GM12892 (cell line): Measurements from ENCODE around the gene EIF5A2.

Experiments used
- POLR2A ChIP-seq: IDR thresholded peaks from 2 replicates; pipeline ENCODE4 v1.6.1; 2011; ENCODE audit warnings: low read depth, low read length, control low read depth
- POLR2AphosphoS5 ChIP-seq: IDR thresholded peaks from 2 replicates; pipeline ENCODE4 v1.6.1; 2011; ENCODE audit warnings: low read depth, low read length, control low read depth

DNA sequence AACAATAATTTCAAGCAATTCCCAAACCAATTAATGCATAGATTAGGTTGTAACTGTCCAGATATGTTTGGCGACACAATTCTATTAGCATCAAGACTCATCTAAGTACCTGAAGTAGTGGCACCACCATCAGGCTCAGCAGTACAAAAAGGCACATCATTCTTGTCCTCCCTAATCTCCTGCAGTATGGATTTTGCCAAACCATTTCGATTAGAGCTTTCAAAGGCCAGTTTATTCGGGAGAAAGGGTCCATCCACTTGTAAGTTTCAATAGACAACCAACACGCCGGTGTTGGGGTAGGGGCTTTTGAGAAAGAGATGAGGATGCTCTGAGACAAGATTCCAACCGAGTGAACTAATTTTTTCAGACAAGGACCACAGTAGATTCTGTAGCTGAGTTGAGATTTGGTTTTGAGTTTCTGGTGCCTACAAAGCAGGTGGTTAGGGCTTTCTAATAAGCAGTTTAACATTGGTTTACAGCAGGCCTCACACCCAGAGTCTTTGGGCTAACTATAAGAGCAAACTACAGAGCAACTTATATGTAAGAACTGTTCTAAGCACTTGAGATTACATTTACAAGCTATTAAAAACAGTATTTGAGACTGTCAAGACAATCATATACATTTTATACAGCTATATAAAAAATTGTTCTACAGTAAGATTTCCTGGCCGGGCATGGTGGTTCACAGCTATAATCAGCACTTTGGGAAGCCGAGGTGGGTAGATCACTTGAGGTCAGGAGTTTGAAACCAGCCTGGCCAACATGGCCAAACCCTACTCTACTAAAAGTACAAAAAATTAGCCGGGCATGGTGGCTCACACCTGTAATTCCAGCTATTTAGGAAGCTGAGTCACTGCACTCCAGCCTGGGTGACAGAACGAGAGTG lies 43.0 kb downstream of the EIF5A2 start:
- TF ChIP-seq POLR2A (no peak; the same call in 1 of the 2 replicates), POLR2AphosphoS5 (no peak)
